BJ (cell line): Measurements from ENCODE around the gene ZBED4. TPM values are rescaled to one million over a fixed set of nuclear protein-coding genes. Genes with fewer than 3 reads are reported as not detected.

Source experiments
- CTCF ChIA-PET: fragments of 350-600 bp; formaldehyde crosslinking; extraction: SDS; loops from one replicate; lab custom pipeline; 2021; ENCODE audit warnings: antibody characterized with exemption, inconsistent platforms; lab: Yijun Ruan, JAX
- POLR2A ChIA-PET: fragments of 300-600 bp; sonication (Branson Sonifier 250); formaldehyde crosslinking; extraction: SDS; loops from one replicate; lab custom pipeline; 2021; ENCODE audit warnings: antibody characterized with exemption; lab: Charles Lee
- DNase-seq: peaks from one replicate; pipeline ENCODE4 v3.0.0-alpha.2; 2011; ENCODE audit warnings: low read depth
- H3K27me3 ChIP-seq: 2 replicates; pipeline ENCODE4 v1.6.0; 2011; ENCODE audit warnings: low read length; ENCODE audit not compliant: control insufficient read depth, insufficient read depth
- H3K36me3 ChIP-seq: 2 replicates; pipeline ENCODE4 v1.5.1; 2011; ENCODE audit warnings: low read length; ENCODE audit not compliant: control insufficient read depth, insufficient read depth
- H3K4me3 ChIP-seq: 2 replicates; pipeline ENCODE4 v1.5.1; 2011; ENCODE audit warnings: low read depth, mild to moderate bottlenecking, control low read depth, low read length
- polyA plus RNA-seq: library from polyadenylated mRNA; depleted of rRNA; stranded (reverse); fragments of >200 nt; gene quantifications from 2 replicates; pipeline ENCODE4 v1.2.3, GENCODE V29; 2011
- TF ChIP-seq, protein P1 (sequence below): IDR thresholded peaks from 2 replicates; pipeline ENCODE4 v1.5.1; 2011; ENCODE audit warnings: low read depth, mild to moderate bottlenecking, control low read depth, inconsistent platforms, low read length, moderate library complexity; ENCODE audit not compliant: insufficient read depth

Gene ZBED4
- polyA plus RNA-seq, 1 experiment, result 4.5 TPM

DNA sequence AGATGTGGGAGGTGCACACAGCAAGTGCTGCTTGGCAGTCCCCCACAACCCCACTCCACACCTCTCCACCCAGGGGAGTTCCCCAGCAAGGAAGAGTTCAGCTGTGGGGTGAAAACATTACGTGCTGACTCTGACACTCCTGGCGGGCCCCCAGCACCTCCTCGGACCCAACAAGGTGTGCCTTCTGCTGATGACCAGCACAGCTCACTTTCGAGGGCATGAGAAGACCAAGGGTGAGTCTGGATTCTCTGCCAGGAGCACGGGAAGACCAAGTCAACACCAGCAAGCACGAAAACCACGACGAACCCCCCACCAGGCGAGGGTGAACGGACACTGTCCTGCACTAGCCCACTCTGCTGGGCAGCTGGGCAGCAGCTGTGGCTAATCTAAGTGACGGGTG, 63.2 kb downstream of the ZBED4 start:
- Histone ChIP-seq H3K4me3 (no peak overlapping the region), H3K36me3 (peaks cover 13% of the 10 kb centered on the region), H3K27me3 (no peaks in the 10 kb centered on the region)
- ChIA-PET CTCF (interaction anchor here (0.6 to 0.7 kb wide), 2 partner anchors 14 to 418 kb away, joined by 3 to 6 read pairs; no protein-coding TSS in a partner anchor), POLR2A (no interaction called here)
- TF ChIP-seq, protein P1, sequence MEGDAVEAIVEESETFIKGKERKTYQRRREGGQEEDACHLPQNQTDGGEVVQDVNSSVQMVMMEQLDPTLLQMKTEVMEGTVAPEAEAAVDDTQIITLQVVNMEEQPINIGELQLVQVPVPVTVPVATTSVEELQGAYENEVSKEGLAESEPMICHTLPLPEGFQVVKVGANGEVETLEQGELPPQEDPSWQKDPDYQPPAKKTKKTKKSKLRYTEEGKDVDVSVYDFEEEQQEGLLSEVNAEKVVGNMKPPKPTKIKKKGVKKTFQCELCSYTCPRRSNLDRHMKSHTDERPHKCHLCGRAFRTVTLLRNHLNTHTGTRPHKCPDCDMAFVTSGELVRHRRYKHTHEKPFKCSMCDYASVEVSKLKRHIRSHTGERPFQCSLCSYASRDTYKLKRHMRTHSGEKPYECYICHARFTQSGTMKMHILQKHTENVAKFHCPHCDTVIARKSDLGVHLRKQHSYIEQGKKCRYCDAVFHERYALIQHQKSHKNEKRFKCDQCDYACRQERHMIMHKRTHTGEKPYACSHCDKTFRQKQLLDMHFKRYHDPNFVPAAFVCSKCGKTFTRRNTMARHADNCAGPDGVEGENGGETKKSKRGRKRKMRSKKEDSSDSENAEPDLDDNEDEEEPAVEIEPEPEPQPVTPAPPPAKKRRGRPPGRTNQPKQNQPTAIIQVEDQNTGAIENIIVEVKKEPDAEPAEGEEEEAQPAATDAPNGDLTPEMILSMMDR, result no peak
- no peak for DNase-seq

DNA sequence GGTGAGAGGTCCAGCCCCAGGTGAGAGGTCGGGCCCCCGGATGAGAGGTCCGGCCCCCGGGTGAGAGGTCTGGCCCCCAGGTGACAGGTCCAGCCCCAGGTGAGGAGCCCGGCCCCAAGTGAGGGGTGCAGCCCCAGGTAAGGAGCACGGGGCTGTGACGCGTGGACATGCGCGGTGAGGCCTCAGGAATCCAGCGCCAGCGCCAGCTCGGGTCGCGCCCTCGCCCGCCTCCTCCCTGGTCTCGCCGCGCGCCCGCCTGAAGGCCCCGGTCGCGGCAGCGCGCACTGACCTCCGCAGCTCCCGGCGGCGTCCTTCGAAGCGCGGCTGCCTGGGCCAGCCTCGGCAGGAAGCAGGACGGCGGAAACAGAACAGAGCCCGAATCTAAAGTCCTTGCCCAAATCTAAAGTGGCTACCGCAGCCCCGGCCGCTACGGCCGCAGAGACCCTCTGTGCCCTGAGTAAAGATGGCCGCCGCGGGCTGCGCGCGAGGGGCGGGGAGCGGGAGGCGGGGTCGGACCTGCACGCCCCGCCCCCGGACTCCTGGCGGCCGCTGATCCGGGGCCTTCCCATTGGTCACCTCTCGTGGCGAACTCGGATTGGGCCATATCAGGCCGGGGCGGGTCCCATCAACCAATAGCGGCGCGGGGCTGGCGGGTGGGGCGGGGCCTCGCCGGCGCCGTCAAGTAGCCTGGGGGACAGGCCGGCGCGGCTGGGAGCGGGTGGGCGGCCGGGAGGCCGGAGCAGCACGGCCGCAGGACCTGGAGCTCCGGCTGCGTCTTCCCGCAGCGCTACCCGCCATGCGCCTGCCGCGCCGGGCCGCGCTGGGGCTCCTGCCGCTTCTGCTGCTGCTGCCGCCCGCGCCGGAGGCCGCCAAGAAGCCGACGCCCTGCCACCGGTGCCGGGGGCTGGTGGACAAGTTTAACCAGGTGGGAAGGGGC, 64.6 kb downstream of the ZBED4 start, which contains the start of the genes ALG12 and CRELD2:
Gene ALG12, minus strand, starts transcription at position 465 of the 937 bp plus-strand sequence. CDS start 4,673 bp downstream, outside the sequence.
Gene CRELD2, plus strand, starts transcription at position 661 of the 937 bp plus-strand sequence. Its CDS starts 136 bp downstream, at position 797.
- TF ChIP-seq, protein P1, result no peak
- CTCF ChIA-PET, result interaction anchor here (1.0 to 1.4 kb wide), 2 partner anchors 35 to 112 kb away, joined by 3 read pairs; no protein-coding TSS in a partner anchor
- H3K36me3 ChIP-seq, result peaks cover 7% of the 10 kb centered on the region
- no peaks in the 10 kb centered on the region for H3K27me3 ChIP-seq
- POLR2A ChIA-PET, result interaction anchor here (0.6 kb wide), 1 partner anchor 141 kb away, joined by 21 read pairs; no protein-coding TSS in a partner anchor
- peak; percentile 76 for DNase-seq
- peak within 1 kb of the TSS; percentile 87 for H3K4me3 ChIP-seq

DNA sequence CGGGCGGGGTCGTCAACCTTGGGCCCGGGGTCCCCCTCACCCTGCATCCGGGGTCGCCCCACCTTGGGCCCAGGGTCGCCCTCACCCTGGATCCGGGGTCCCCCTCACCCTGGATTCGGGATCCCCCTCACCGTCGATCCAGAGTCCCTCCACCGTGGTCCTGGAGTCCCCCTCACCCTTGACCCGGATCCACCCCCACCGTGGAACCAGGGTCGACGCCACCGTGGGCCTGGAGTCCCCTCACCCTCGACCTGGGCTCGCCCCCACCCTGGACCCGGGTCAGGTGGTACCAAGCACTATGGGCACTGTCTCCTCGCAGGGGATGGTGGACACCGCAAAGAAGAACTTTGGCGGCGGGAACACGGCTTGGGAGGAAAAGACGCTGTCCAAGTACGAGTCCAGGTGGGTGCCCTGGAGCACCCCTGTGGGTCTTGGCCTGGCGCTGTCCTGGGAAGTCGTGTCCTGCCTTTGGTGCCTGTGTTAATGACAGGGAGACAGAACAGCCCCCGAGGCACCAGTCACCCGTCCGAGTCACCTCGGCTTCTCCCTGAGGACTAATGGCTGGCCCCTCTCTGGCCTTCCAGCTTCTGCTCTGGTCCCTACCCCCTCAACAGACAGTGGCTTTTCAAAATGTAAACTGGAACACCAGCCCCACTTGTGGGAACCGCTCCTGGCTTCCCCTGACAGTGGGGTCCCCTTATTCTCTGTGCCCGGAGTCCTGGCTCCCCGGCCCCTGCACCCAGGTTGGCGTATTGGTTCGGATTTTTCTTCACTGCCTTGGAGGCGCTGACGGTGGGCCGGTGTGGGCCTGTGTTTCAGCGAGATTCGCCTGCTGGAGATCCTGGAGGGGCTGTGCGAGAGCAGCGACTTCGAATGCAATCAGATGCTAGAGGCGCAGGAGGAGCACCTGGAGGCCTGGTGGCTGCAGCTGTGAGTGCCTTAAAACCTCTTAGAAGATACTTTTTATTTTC, 65.6 kb downstream of the ZBED4 start:
- H3K36me3 ChIP-seq, result peaks cover 5% of the 10 kb centered on the region
- H3K27me3 ChIP-seq, result no peaks in the 10 kb centered on the region
- TF ChIP-seq, protein P1, result no peak
- peak overlapping the region; percentile 76 for H3K4me3 ChIP-seq
- ChIA-PET CTCF (interaction anchor here (0.9 to 1.4 kb wide), 2 partner anchors 11 to 111 kb away, joined by 3 read pairs; no protein-coding TSS in a partner anchor), POLR2A (no interaction called here)
- no peak for DNase-seq

DNA sequence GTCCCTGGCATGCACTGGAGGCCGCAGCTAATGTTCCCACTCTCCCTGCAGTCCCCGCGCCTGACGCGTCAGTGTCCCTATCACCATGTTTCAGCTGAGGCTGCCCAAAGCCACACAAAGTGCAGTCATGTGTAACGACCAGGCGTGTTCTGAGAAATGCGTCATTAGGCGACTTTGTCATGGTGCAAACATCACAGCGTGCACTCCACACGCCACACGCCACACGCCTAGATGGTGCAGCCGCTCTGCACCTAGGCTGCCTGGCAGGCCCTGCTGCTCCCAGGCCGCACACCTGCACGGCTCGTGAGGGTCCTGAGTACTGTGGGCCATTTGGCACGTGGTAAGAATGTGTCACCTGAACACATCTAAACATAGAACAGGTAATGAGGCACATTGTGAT, 67.2 kb downstream of the ZBED4 start:
- POLR2A ChIA-PET, result no interaction called here
- Histone ChIP-seq H3K27me3 (no peaks in the 10 kb centered on the region), H3K36me3 (peaks cover 7% of the 10 kb centered on the region), H3K4me3 (no peak overlapping the region)
- no peak for DNase-seq
- TF ChIP-seq, protein P1, result no peak
- CTCF ChIA-PET, result interaction anchor here (1.5 kb wide), 1 partner anchor 153 kb away, joined by 3 read pairs; no protein-coding TSS in a partner anchor
